Uterus (tissue), 2 donors: ENCODE data around the gene DDX24.

Experiments
- CTCF ChIP-seq, 4 experiments: fragments of 200-600 bp in 2 of 4; fragments of 450-650 bp in 2 of 4; sonication (generic) in 2 of 4; IDR thresholded peaks; one replicate each; pipeline ENCODE4 v1.5.1; 2016 to 2019; ENCODE audit warnings: antibody characterized with exemption in 4 of 4, mild to moderate bottlenecking in 2 of 4, moderate library complexity in 1 of 4
- POLR2A ChIP-seq, 2 donors: fragments of 450-650 bp; IDR thresholded peaks; one replicate each; pipeline ENCODE4 v1.6.1; 2016; ENCODE audit warnings: antibody characterized with exemption in 2 of 2, mild to moderate bottlenecking in 1 of 2, moderate library complexity in 1 of 2

GRCh38 chr14:94116701-94117100 is 35.7 kb upstream of the DDX24 start:
- no peak for TF ChIP-seq CTCF (IDR thresholded peaks at IDR 0.05)
- TF ChIP-seq POLR2A (IDR thresholded peaks at IDR 0.05): no peak
